Activated CD8-positive, alpha-beta memory T cell treated with anti-CD3 and anti-CD28 coated beads, Interleukin-2, amount 10 ng/mL, durations not matched to agents 7 days and 5 days (primary cell): ENCODE data around the gene SRSF10. TPM values are rescaled to one million over a fixed set of nuclear protein-coding genes. Genes with fewer than 3 reads are reported as not detected.
A peak's percentile ranks its signal among the peaks of the same experiment; 100 is the strongest.
"Not testable (repeated sequence)": the region's sequence is repeated elsewhere in the genome, so short reads cannot be mapped to it uniquely, and the experiment has no call there.

Source experiments
- ATAC-seq: fragments of 150-1000 bp; cut with Tn5 transposase; one replicate; pipeline ENCODE4 v1.10.0; 2021; ENCODE audit warnings: moderate library complexity
- CTCF ChIA-PET: fragments of 350-600 bp; sonication (Branson Sonifier 250); formaldehyde crosslinking; loops from one replicate; lab custom pipeline; 2021; ENCODE audit warnings: antibody characterized with exemption; lab: Charles Lee
- DNase-seq: peaks from one replicate; pipeline ENCODE4 v3.0.0-alpha.2; 2020
- H3K27ac Mint-ChIP-seq: one replicate; pipeline ENCODE4 v1.8.0; 2021; ENCODE audit warnings: mild to moderate bottlenecking, mixed read lengths
- H3K27me3 Mint-ChIP-seq: one replicate; pipeline ENCODE4 v1.8.0; 2021; ENCODE audit warnings: mixed read lengths
- H3K36me3 Mint-ChIP-seq: one replicate; pipeline ENCODE4 v1.8.0; 2021; ENCODE audit warnings: mild to moderate bottlenecking, mixed read lengths
- H3K4me1 Mint-ChIP-seq: one replicate; pipeline ENCODE4 v1.8.0; 2021; ENCODE audit warnings: mixed read lengths
- H3K4me3 Mint-ChIP-seq: one replicate; pipeline ENCODE4 v1.8.0; 2021; ENCODE audit warnings: mild to moderate bottlenecking, moderate library complexity, mixed read lengths
- H3K9me3 Mint-ChIP-seq: one replicate; pipeline ENCODE4 v1.8.0; 2022; ENCODE audit warnings: low read depth, mixed read lengths
- total RNA-seq, 2 experiments: library from RNA; stranded (reverse); gene quantifications; one replicate each; pipeline ENCODE4 v1.2.3, GENCODE V29; 2021

Gene SRSF10
- total RNA-seq, 2 experiments from 2014 or later: 221 to 226 TPM

GRCh38 chr1:23960291-23961020 is 19.7 kb downstream of the SRSF10 start:
- no peak for DNase-seq
- H3K9me3 Mint-ChIP-seq: no peaks in the 10 kb centered on the region
- no peak for ATAC-seq
- H3K27ac Mint-ChIP-seq: peak overlapping the region; percentile 100
- H3K27me3 Mint-ChIP-seq: no peaks in the 10 kb centered on the region
- peaks cover 55% of the 10 kb centered on the region for H3K4me1 Mint-ChIP-seq
- peaks cover 47% of the 10 kb centered on the region for H3K36me3 Mint-ChIP-seq
- H3K4me3 Mint-ChIP-seq: peak overlapping the region; percentile 100
- CTCF ChIA-PET: interaction anchor here (1.6 to 2.9 kb wide), 3 partner anchors 10 to 19 kb away, joined by 4 to 14 read pairs (median 13); partner anchors contain the start of gene SRSF10

- DNase-seq: peak; percentile 98
- Mint-ChIP-seq H3K27me3 (no peaks in the 10 kb centered on the region), H3K4me1 (peaks cover 54% of the 10 kb centered on the region), H3K27ac (peak within 1 kb of the TSS; percentile 100), H3K36me3 (peaks cover 40% of the 10 kb centered on the region), H3K9me3 (no peaks in the 10 kb centered on the region), H3K4me3 (peak within 1 kb of the TSS; percentile 100)
- ATAC-seq: peak; percentile 90
- CTCF ChIA-PET: interaction anchor here (0.6 to 2.9 kb wide), 5 partner anchors 11 to 68 kb away, joined by 3 to 14 read pairs (median 4); partner anchors contain the start of gene SRSF10
Measured at GRCh38 chr1:23959461-23960290, 20.5 kb downstream of the SRSF10 start, which contains the start of gene PNRC2. TSS of gene PNRC2 (plus strand) at chr1:23959828. CDS start at chr1:23961458, 1,630 bp downstream.

GRCh38 chr1:23958810-23959460 is 21.2 kb downstream of the SRSF10 start:
- peak; percentile 76 for ATAC-seq
- peak overlapping the region; percentile 100 for H3K27ac Mint-ChIP-seq
- no peaks in the 10 kb centered on the region for H3K9me3 Mint-ChIP-seq

GRCh38 chr1:23958040-23958809 is 21.9 kb downstream of the SRSF10 start:
- CTCF ChIA-PET: interaction anchor here (0.7 to 2.1 kb wide), 4 partner anchors 22 to 149 kb away, joined by 3 to 13 read pairs (median 4); partner anchors contain the start of gene SRSF10
- not testable (repeated sequence) for H3K9me3 Mint-ChIP-seq, H3K27me3 Mint-ChIP-seq, ATAC-seq, DNase-seq
- Mint-ChIP-seq H3K4me3 (peak overlapping the region; percentile 100), H3K4me1 (peaks cover 44% of the 10 kb centered on the region), H3K36me3 (peaks cover 26% of the 10 kb centered on the region), H3K27ac (peak overlapping the region; percentile 100)

More at GRCh38 chr1:23958810-23959460, 21.2 kb downstream of the SRSF10 start:
- Mint-ChIP-seq H3K27me3 (no peaks in the 10 kb centered on the region), H3K4me1 (peaks cover 50% of the 10 kb centered on the region), H3K4me3 (peak overlapping the region; percentile 100), H3K36me3 (peaks cover 33% of the 10 kb centered on the region)
- DNase-seq: peak; percentile 97
- CTCF ChIA-PET: interaction anchor here (0.6 to 2.9 kb wide), 5 partner anchors 18 to 144 kb away, joined by 3 to 14 read pairs (median 4); partner anchors contain the start of gene SRSF10

- CTCF ChIA-PET: interaction anchor here (1.0 to 2.0 kb wide), 6 partner anchors 12 to 185 kb away, joined by 3 to 5 read pairs (median 4); partner anchors contain the start of gene SRSF10
- Mint-ChIP-seq H3K4me3 (peak overlapping the region; percentile 28), H3K36me3 (peaks cover 22% of the 10 kb centered on the region), H3K4me1 (peaks cover 37% of the 10 kb centered on the region), H3K9me3 (no peaks in the 10 kb centered on the region), H3K27ac (peak overlapping the region; percentile 77), H3K27me3 (peaks cover 3% of the 10 kb centered on the region)
- no peak for DNase-seq
- ATAC-seq: no peak
Measured at GRCh38 chr1:23957096-23957495, 23.0 kb downstream of the SRSF10 start.

- CTCF ChIA-PET: interaction anchor here (0.8 to 1.1 kb wide), 3 partner anchors 10 to 98 kb away, joined by 3 to 4 read pairs (median 3); no protein-coding TSS in a partner anchor
- H3K27ac Mint-ChIP-seq: no peak overlapping the region
- DNase-seq (no peak), ATAC-seq (no peak)
- H3K36me3 Mint-ChIP-seq: no peaks in the 10 kb centered on the region
- no peak overlapping the region for H3K4me3 Mint-ChIP-seq
- H3K9me3 Mint-ChIP-seq: no peaks in the 10 kb centered on the region
- H3K27me3 Mint-ChIP-seq: peaks cover 3% of the 10 kb centered on the region
- H3K4me1 Mint-ChIP-seq: peaks cover 18% of the 10 kb centered on the region
Measured at GRCh38 chr1:23953020-23953419, 27.1 kb downstream of the SRSF10 start.

- Mint-ChIP-seq H3K4me1 (no peaks in the 10 kb centered on the region), H3K36me3 (no peaks in the 10 kb centered on the region), H3K4me3 (no peak overlapping the region), H3K27ac (no peak overlapping the region), H3K9me3 (no peaks in the 10 kb centered on the region), H3K27me3 (peaks cover 24% of the 10 kb centered on the region)
- DNase-seq (no peak), ATAC-seq (no peak)
- CTCF ChIA-PET: no interaction called here
Measured at GRCh38 chr1:23947366-23947765, 32.8 kb downstream of the SRSF10 start.

GRCh38 chr1:23936481-23937176 is 43.5 kb downstream of the SRSF10 start:
- CTCF ChIA-PET: no interaction called here
- Mint-ChIP-seq H3K36me3 (no peaks in the 10 kb centered on the region), H3K27me3 (peaks cover 15% of the 10 kb centered on the region), H3K9me3 (no peaks in the 10 kb centered on the region), H3K4me3 (no peak overlapping the region), H3K4me1 (no peaks in the 10 kb centered on the region), H3K27ac (no peak overlapping the region)
- DNase-seq: no peak
- no peak for ATAC-seq

GRCh38 chr1:23931491-23931880 is 48.6 kb downstream of the SRSF10 start:
- DNase-seq (no peak), ATAC-seq (no peak)
- Mint-ChIP-seq H3K4me1 (no peaks in the 10 kb centered on the region), H3K9me3 (no peaks in the 10 kb centered on the region), H3K36me3 (no peaks in the 10 kb centered on the region), H3K27me3 (peaks cover 24% of the 10 kb centered on the region), H3K27ac (no peak overlapping the region), H3K4me3 (no peak overlapping the region)
- CTCF ChIA-PET: interaction anchor here (1.0 to 1.7 kb wide), 6 partner anchors 13 to 239 kb away, joined by 3 to 5 read pairs (median 3); no protein-coding TSS in a partner anchor

GRCh38 chr1:23930861-23931490 is 49.2 kb downstream of the SRSF10 start:
- H3K9me3 Mint-ChIP-seq: no peaks in the 10 kb centered on the region
- no peak for ATAC-seq
- no peaks in the 10 kb centered on the region for H3K36me3 Mint-ChIP-seq
- CTCF ChIA-PET: interaction anchor here (1.0 to 1.7 kb wide), 6 partner anchors 13 to 238 kb away, joined by 3 to 5 read pairs (median 3); no protein-coding TSS in a partner anchor
- H3K4me1 Mint-ChIP-seq: no peaks in the 10 kb centered on the region
- no peak overlapping the region for H3K27ac Mint-ChIP-seq
- no peak overlapping the region for H3K4me3 Mint-ChIP-seq
- peaks cover 24% of the 10 kb centered on the region for H3K27me3 Mint-ChIP-seq
- no peak for DNase-seq

GRCh38 chr1:23930270-23930669 is 49.9 kb downstream of the SRSF10 start:
- no peak for DNase-seq
- ATAC-seq: no peak
- CTCF ChIA-PET: interaction anchor here (1.3 to 1.7 kb wide), 3 partner anchors 13 to 26 kb away, joined by 3 to 5 read pairs (median 4); no protein-coding TSS in a partner anchor
- Mint-ChIP-seq H3K4me1 (no peaks in the 10 kb centered on the region), H3K4me3 (no peak overlapping the region), H3K27ac (no peak overlapping the region), H3K9me3 (no peaks in the 10 kb centered on the region), H3K27me3 (peaks cover 24% of the 10 kb centered on the region), H3K36me3 (no peaks in the 10 kb centered on the region)
